Measurements from ENCODE around the gene PDCD2L. TPM values are rescaled to one million over a fixed set of nuclear protein-coding genes. Genes with fewer than 3 reads are reported as not detected.

PDCD2L gene
- total and polyA plus RNA-seq, 9 of the 15 experiments (the other 6 are each of a cell fraction or from before 2014, with no cell fraction given) = 12.1 to 68.5 (median 56.3) TPM

DNA sequence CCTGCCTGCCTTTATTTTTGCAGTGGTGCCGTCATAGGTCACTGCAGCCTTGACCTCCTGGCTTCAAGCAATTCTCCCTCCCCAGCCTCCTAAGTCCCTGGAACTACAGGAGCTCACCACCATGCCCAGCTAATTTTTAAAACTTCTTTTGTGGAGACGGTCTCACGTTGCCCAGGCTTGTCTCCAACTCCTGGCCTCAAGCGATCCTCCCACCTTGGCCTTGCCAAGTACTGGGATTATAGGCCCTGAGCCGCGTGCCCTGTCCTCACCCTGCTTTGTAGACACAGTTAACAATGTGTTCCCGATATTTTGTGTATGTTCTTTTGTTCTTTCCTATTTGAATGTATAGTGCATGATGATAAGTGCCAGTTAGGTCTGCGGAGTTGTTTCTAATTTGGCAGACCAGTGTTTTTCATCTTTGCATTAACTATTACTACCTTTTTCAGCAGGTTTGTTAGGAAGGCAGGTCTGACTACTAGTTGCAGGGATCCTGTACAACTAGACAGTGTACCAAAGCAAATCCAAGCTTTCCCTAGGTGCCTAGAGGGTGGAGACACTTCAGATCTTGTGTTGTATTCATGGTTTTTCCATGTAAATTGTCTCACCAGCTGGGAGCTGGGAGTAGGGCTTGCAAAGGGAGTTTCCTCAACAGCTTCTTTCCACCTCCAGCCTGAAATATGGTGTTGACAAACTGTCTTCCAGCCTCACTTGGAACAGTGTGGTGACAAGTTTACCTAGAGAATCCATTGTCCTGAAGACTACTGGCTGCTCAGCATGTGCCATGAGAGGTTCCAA, 67.9 kb downstream of the PDCD2L start:
- Histone ChIP-seq H3K9me1 (ENCODE audit: control insufficient read depth, insufficient read depth, low read length) (no peaks in the 10 kb centered on the region), H3K4me1 (replicated peaks in 1 of 2; ENCODE audit: control insufficient read depth in 2 of 2, insufficient read depth in 2 of 2, low read length in 2 of 2) (no peaks in the 10 kb centered on the region; a peak in 1 of 5 replicates), H3K27me3 (ENCODE audit: control insufficient read depth in 2 of 2, insufficient read depth in 2 of 2, low read length in 2 of 2) (no peaks in the 10 kb centered on the region), H3K9ac (ENCODE audit: insufficient read depth in 1 of 2, low read depth in 2 of 2, low read length in 2 of 2) (no peak overlapping the region), H3K79me2 (ENCODE audit: control insufficient read depth, insufficient read depth, low read length) (no peaks in the 10 kb centered on the region), H3K36me3 (ENCODE audit: control insufficient read depth, insufficient read depth, low read length) (peaks cover 58% of the 10 kb centered on the region), H3K27ac (ENCODE audit: extremely low read depth, low read depth, low read length) (no peak overlapping the region), H3K4me3 (no peak overlapping the region), H4K20me1 (replicated peaks; ENCODE audit: control insufficient read depth, insufficient read depth, low read length) (peaks cover 4% of the 10 kb centered on the region; the same call in 1 of the 2 replicates), H2AFZ (ENCODE audit: low read depth, low read length) (no peak overlapping the region), H3K9me3 (replicated peaks; ENCODE audit: control insufficient read depth, insufficient read depth, low read depth, low read length) (no peaks in the 10 kb centered on the region), H3K4me2 (ENCODE audit: insufficient read depth, low read length) (no peak overlapping the region)
- intact Hi-C loops (cut with micrococcal nuclease) = no loop called here
- in situ Hi-C loops (cut with MboI) = no loop called here
- DNase-seq (ENCODE audit: extremely low read depth in 1 of 4, low spot score in 3 of 4) (no peak), FAIRE-seq (no peak), ATAC-seq (no peak)
- 95% methylated on average over 8 of the region's 8 CpGs for whole genome bisulfite sequencing (ENCODE audit: insufficient coverage, low coverage, missing lambda C conversion rate)
- BruUV-seq (replicated peaks) = no TSS peak
- ChIA-PET POLR2A (interaction anchor here (0.6 to 0.9 kb wide), 2 partner anchors 18 to 574 kb away, joined by 3 read pairs; no protein-coding TSS in a partner anchor), CTCF (ENCODE audit: low intra/inter-chr PET ratio) (no interaction called here)
- TF ChIP-seq ZFP36 (IDR thresholded peaks at IDR 0.05; ENCODE audit: low read depth, low read length, partially characterized antibody) (no peak), KDM1A (IDR thresholded peaks at IDR 0.05) (no peak), PHF20 (IDR thresholded peaks at IDR 0.05; ENCODE audit: partially characterized antibody) (no peak), ZNF766 (CRISPR knock-in tag; conservative IDR thresholded peaks at IDR 0.05) (no peak)
- TF ChIP-seq, protein P1, sequence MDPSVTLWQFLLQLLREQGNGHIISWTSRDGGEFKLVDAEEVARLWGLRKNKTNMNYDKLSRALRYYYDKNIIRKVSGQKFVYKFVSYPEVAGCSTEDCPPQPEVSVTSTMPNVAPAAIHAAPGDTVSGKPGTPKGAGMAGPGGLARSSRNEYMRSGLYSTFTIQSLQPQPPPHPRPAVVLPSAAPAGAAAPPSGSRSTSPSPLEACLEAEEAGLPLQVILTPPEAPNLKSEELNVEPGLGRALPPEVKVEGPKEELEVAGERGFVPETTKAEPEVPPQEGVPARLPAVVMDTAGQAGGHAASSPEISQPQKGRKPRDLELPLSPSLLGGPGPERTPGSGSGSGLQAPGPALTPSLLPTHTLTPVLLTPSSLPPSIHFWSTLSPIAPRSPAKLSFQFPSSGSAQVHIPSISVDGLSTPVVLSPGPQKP (CRISPR knock-in tag; IDR thresholded peaks at IDR 0.05) = no peak

Data from K562 (cell line).